ENCODE results near the gene COG5.

The COG5 gene

GRCh38 chr7:107213945-107214344 lies 349.8 kb downstream of the COG5 start:
- ATAC-seq: no peak

GRCh38 chr7:107213193-107213788 lies 350.4 kb downstream of the COG5 start:
- TF ChIP-seq PPARA (CRISPR knock-in tag; IDR thresholded peaks at IDR 0.05; ENCODE audit: borderline replicate concordance) (no peak), SNAI2 (CRISPR knock-in tag; IDR thresholded peaks at IDR 0.05) (no peak), ISL1 (CRISPR knock-in tag; IDR thresholded peaks at IDR 0.05) (no peak), RARB (CRISPR knock-in tag; IDR thresholded peaks at IDR 0.05) (no peak), ZNF565 (CRISPR knock-in tag; conservative IDR thresholded peaks at IDR 0.05; ENCODE audit: low read depth) (no peak), ESRRG (CRISPR knock-in tag; IDR thresholded peaks at IDR 0.05) (no peak), PATZ1 (CRISPR knock-in tag; IDR thresholded peaks at IDR 0.05; ENCODE audit: borderline replicate concordance) (no peak), OSR1 (CRISPR knock-in tag; IDR thresholded peaks at IDR 0.05) (no peak), ZNF70 (CRISPR knock-in tag; IDR thresholded peaks at IDR 0.05) (no peak)

More at GRCh38 chr7:107213945-107214344, 349.8 kb downstream of the COG5 start:
- no peak for TF ChIP-seq ISL1 (CRISPR knock-in tag; IDR thresholded peaks at IDR 0.05)
- no peak for TF ChIP-seq ZFP30 (CRISPR knock-in tag; IDR thresholded peaks at IDR 0.05)
- TF ChIP-seq TCF4 (CRISPR knock-in tag; IDR thresholded peaks at IDR 0.05; ENCODE audit: borderline replicate concordance): no peak
- TF ChIP-seq CREB5 (CRISPR knock-in tag; IDR thresholded peaks at IDR 0.05; ENCODE audit: low read depth): no peak
- no peak for TF ChIP-seq BACH2 (CRISPR knock-in tag; IDR thresholded peaks at IDR 0.05; ENCODE audit: borderline replicate concordance)
- TF ChIP-seq ARNTL (CRISPR knock-in tag; IDR thresholded peaks at IDR 0.05; ENCODE audit: borderline replicate concordance, low read depth): no peak
- TF ChIP-seq GLIS3 (CRISPR knock-in tag; IDR thresholded peaks at IDR 0.05): no peak
- TF ChIP-seq ZNF565 (CRISPR knock-in tag; conservative IDR thresholded peaks at IDR 0.05; ENCODE audit: low read depth): no peak
- no peak for TF ChIP-seq ZNF8 (CRISPR knock-in tag; IDR thresholded peaks at IDR 0.05)
- TF ChIP-seq ZNF70 (CRISPR knock-in tag; IDR thresholded peaks at IDR 0.05): no peak

GRCh38 chr7:107212725-107213124 lies 351.0 kb downstream of the COG5 start:
- no peak for TF ChIP-seq TCF4 (CRISPR knock-in tag; IDR thresholded peaks at IDR 0.05; ENCODE audit: borderline replicate concordance)
- TF ChIP-seq RARB (CRISPR knock-in tag; IDR thresholded peaks at IDR 0.05): no peak
- TF ChIP-seq ISL1 (CRISPR knock-in tag; IDR thresholded peaks at IDR 0.05): no peak
- TF ChIP-seq OSR1 (CRISPR knock-in tag; IDR thresholded peaks at IDR 0.05): no peak
- ATAC-seq: no peak

More at GRCh38 chr7:107213193-107213788, 350.4 kb downstream of the COG5 start:
- no peak for ATAC-seq

- TF ChIP-seq TCF4 (CRISPR knock-in tag; IDR thresholded peaks at IDR 0.05; ENCODE audit: borderline replicate concordance): no peak
- no peak for ATAC-seq
These were observed 353.3 kb downstream of the COG5 start for GRCh38 chr7:107210400-107210799.

GRCh38 chr7:107209565-107209964 lies 354.2 kb downstream of the COG5 start:
- TF ChIP-seq ZNF565 (CRISPR knock-in tag; conservative IDR thresholded peaks at IDR 0.05; ENCODE audit: low read depth) (no peak), ZNF8 (CRISPR knock-in tag; IDR thresholded peaks at IDR 0.05) (no peak), ESRRG (CRISPR knock-in tag; IDR thresholded peaks at IDR 0.05) (no peak), ZFP3 (CRISPR knock-in tag; IDR thresholded peaks at IDR 0.05) (no peak)
- no peak for ATAC-seq

- TF ChIP-seq ISL1 (CRISPR knock-in tag; IDR thresholded peaks at IDR 0.05) (no peak), RARB (CRISPR knock-in tag; IDR thresholded peaks at IDR 0.05) (no peak), ZFP3 (CRISPR knock-in tag; IDR thresholded peaks at IDR 0.05) (no peak), ESRRG (CRISPR knock-in tag; IDR thresholded peaks at IDR 0.05) (no peak), SNAI2 (CRISPR knock-in tag; IDR thresholded peaks at IDR 0.05) (no peak), TOX (CRISPR knock-in tag; IDR thresholded peaks at IDR 0.05; ENCODE audit: borderline replicate concordance) (no peak), TSHZ2 (CRISPR knock-in tag; IDR thresholded peaks at IDR 0.05) (no peak)
- ATAC-seq: no peak
These were observed 355.2 kb downstream of the COG5 start for GRCh38 chr7:107208563-107208962.
